Central memory CD4-positive, alpha-beta T cell (primary cell): ENCODE results near the gene KRTAP5-1.

ENCODE experiments used
- DNase-seq: peaks from one replicate; pipeline ENCODE4 v3.0.0; 2022

The KRTAP5-1 gene

DNA sequence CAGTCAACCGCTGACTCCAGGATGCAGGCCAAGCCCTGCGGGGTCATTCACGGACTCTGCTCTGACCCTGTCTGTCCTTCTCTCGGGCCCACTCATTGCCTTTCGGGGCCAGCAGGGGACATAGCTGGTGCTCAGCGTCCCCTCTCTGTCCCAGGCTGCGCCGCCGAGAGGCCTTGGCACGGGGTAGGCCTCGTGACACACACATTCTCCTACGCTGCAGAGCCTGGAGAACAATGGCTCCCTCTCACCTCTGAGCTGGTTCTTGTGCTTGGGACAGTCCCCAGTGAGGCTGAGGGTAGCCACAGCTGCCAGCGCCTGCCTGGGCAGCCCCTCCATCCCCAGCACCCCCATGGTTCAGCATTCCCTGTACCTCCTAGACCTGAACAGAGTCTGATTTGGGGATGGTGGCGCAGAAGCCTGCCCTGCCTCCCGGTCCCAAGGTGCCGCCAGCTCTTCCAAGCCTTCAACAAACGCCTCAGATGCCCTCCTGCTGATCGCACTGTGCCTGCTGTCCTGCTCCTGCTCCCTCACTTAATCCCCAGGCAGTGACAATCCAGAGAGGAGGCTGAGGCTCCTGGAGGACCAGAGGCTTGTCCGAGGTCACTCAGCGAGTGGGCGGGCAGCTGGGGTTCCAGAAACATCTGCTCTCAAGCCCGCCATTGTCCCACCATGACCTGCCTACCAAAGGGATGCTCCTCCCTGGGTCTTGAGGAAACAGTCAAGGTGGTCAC lies 43.4 kb downstream of the KRTAP5-1 start:
- DNase-seq, result no peak

DNA sequence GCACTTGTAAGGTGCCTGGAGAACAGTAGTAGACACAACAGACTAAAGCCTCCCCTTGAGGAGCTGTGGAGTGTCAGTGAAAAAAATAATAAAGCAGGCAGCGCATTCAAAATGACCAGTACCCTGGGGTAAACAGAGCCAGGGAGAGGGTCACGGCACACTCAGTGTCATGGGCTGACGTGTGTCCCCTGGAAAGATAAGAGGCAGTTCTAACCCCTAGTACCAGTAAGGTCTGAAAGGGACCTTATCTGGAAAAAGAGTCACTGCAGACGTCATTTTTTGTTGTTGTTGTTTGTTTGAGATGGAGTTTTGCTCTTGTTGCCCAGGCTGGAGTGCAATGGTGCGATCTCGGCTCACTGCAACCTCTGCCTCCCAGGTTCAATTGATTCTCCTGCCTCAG lies 45.0 kb downstream of the KRTAP5-1 start:
- no peak for DNase-seq

DNA sequence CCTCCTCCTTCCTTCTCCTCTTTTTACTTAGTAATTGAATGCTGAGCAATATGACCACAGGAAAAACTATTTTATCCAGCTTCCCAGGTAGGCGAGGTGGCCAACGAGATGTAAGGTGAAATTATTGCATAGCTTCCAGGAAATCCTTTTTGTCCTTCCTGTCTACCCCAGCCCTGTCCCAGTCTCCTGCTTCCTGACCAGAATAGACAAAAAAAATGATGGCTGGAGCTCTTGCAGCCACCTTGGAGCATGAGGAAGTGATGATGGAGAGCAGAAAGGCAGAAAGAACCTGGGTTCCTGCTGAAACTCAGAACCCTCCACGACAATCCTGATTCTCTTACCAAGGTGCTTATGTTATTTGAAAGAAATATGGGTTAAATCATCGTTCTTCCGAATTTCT lies 46.9 kb downstream of the KRTAP5-1 start:
- no peak for DNase-seq

DNA sequence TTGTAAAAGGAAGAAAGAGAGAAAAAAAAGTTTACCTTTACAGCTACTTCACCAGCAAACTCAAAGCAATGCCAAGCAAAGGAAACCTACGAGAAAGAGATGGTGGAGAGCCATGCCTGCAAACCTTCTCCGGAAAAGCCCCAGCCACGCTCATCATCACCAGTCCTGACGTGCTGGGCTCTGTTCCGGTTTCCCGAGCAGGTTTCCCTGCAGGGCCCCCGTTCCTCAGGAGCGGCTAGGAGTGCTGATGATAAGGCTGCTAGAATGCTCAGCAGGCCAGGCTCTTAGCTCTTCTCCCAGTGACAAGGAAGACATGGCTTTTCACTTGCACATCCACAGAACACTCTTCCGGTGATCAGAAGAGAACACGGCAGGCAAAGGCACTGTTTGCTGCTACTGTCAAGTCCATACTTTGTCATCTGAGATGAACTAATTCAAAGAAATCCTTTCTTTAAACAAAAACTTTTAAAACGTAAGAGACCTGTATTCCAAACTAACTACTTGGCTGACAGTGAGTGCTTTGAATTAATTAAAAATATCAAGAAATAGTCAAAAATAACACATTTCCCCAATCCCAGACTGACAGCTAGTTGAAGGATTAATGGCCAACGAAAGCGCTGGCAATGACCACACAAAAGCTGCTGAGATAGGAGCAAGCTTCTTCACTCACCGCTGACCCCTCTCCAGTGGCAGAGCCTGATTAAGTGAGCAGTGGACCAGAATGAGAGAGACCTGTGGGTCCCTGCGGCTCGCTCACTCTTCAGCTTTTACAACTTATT lies 48.8 kb downstream of the KRTAP5-1 start:
- no peak for DNase-seq

DNA sequence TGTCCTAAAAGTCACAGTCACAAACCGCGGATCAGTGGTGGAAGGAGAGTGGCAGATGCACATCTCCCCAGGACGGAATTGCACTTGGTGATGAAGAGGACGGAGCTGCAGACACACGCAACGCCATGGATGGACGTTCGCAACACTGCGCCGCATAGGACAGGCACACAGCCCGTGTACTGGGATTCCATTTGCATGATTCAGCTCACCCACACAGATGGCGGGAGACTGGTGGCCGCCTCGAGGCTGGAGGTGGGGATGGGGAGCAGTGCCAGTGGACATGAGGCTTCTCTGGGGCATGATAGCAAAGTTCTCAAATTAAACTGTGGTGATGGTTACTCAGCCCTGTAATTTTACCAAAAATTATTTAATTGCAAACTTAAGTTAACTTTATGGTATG lies 50.4 kb downstream of the KRTAP5-1 start:
- DNase-seq, result no peak
